H1 (cell line): ENCODE data around the gene SLC2A13.

Experiments
- POLR2A ChIP-seq, 2 experiments: IDR thresholded peaks; 1 replicate in 1 of 2; 2 replicates in 1 of 2; pipeline ENCODE4 v1.6.1; 2011; ENCODE audit warnings: low read depth in 2 of 2, low read length in 2 of 2, mild to moderate bottlenecking in 2 of 2; ENCODE audit errors: control extremely low read depth in 1 of 2
- POLR2AphosphoS5 ChIP-seq: IDR thresholded peaks from 2 replicates; pipeline ENCODE4 v1.6.1; 2011; ENCODE audit warnings: low read depth, low read length

DNA sequence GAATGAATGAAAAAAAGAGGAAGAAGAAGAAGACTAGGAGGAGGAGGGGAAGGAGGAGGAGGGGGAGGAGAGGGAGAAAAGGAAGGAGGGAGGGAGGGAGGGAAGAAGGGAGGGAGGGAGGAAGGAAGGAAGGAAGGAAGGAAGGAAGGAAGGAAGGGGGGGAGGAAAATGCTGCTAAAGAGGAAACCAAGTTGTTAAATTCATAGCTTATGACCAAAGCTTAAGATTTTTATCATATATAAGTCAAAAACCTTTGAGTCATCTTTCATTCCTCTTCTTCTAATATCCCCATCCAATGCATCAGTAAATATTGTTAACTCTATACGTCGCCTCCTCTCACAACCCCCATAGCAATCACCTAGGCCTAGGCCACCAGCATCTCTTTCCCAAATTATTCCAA lies 117.3 kb downstream of the SLC2A13 start:
- TF ChIP-seq POLR2A (IDR thresholded peaks at IDR 0.05; ENCODE audit: control extremely low read depth in 1 of 2, low read depth in 2 of 2, low read length in 2 of 2) (no peak), POLR2AphosphoS5 (no peak)
